ENCODE data around the gene CFAP58.

CFAP58 gene

DNA sequence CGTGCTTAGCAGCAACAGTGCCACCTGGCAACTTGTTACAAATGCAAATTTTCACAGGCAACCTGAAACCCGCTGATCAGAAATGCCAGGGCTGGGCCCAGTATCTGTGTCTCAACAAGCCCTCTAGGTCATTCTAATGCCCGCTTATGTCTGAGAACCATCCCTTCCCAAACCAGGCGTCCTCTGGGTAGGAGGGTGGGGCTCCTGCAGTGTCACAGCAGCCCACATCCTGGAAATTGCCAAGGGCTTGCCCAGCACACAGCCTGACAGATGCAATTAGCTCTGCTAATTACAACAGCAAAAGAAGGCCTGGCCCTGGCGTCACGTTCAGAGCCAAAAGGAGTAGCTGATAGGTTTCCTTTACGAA is 31.2 kb upstream of the CFAP58 start:
- DNase-seq (ENCODE audit: low read depth, low spot score), result no peak

- no peak for DNase-seq (ENCODE audit: low read depth, low spot score)
Observed at GRCh38 chr10:104323085-104323484, 30.5 kb upstream of the CFAP58 start.

- no peak for DNase-seq (ENCODE audit: low read depth, low spot score)
Observed at GRCh38 chr10:104323760-104324201, 29.9 kb upstream of the CFAP58 start.

GRCh38 chr10:104324221-104324686 is 29.4 kb upstream of the CFAP58 start:
- DNase-seq (ENCODE audit: low read depth, low spot score), result no peak

DNA sequence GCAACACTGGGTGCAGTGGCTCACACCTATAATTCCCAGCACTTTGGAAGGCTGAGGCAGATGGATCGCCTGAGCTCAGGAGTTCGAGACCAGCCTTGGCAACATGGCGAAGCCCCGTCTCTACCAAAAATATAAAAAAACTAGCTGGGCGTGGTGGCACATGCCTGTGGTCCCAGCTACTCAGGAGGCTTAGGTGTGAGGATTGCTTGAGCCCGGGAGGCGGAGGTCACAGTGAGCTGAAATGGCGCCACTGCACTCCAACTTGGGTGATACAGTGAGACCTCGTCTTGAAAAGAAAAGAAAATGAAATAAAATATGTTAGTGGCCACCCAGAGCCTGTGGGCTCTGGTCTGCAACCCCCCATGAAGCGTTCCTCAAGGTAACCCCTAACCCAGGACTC is 28.7 kb upstream of the CFAP58 start:
- DNase-seq (ENCODE audit: low read depth, low spot score), result no peak

GRCh38 chr10:104325436-104326435 is 27.9 kb upstream of the CFAP58 start:
- DNase-seq (ENCODE audit: low read depth, low spot score), result no peak

GRCh38 chr10:104326991-104327610 is 26.5 kb upstream of the CFAP58 start:
- no peak for DNase-seq (ENCODE audit: low read depth, low spot score)

DNA sequence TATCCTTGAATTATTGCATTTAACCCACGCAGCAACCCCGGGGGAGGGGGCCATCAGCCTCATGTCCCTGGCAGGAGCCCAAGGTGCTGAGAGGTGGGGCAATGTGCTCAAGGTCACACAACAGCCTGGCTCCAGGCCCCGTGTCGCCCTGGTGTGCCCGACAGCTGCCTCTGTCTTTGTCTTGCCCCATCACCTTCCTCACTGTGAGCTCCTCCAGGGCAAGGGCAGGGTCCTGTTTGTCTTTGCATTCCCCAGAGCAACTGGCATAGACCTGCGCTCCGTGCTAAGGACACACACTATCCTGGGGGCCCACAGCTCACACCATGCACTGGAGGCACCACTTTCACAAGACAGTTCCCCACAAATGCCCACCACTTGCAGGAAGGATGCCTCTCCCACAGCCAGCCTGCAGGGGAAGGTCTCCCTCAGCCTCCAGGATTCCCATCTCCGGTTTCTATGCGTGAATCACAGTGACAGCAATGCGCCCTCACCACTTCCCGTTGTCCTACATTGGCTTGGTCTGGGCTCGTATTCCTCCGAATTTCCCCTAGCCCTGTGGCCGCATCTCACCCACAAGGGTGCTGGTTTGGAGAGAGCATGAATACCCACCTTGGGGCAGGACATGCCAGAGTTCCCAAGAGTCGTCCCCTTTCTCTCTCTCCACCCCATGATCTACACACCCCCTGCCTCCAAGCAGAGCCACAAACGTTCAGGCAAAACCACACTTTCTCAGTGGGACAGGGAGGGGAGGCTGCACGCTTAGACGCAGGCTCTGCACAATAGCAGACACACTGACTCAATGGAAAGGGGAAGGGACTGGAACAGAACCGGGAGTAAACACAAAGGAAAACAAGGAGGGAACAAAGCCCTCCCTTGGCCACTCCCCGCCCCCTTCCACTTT is 25.6 kb upstream of the CFAP58 start:
- peak; percentile 81 for DNase-seq (ENCODE audit: low read depth, low spot score)

DNA sequence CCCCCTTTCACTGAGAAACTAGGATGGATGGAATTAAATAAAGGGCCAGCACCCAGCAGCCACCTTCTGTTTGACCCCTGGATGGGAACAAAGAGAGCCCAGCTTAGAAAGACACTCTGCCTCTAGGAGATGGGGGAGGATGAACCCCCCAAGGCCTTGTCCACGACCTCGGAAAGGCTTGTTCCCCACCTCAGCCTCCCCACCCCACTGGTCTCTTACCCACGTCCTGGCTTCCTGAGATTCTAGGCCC is 25.1 kb upstream of the CFAP58 start:
- DNase-seq (ENCODE audit: low read depth, low spot score), result no peak

GRCh38 chr10:104328896-104329710 is 24.5 kb upstream of the CFAP58 start:
- peak; percentile 82 for DNase-seq (ENCODE audit: low read depth, low spot score)

- no peak for DNase-seq (ENCODE audit: low read depth, low spot score)
Observed at GRCh38 chr10:104329735-104330134, 23.9 kb upstream of the CFAP58 start.

- DNase-seq (ENCODE audit: low read depth, low spot score), result no peak
Observed at GRCh38 chr10:104330168-104331110, 23.2 kb upstream of the CFAP58 start.

DNA sequence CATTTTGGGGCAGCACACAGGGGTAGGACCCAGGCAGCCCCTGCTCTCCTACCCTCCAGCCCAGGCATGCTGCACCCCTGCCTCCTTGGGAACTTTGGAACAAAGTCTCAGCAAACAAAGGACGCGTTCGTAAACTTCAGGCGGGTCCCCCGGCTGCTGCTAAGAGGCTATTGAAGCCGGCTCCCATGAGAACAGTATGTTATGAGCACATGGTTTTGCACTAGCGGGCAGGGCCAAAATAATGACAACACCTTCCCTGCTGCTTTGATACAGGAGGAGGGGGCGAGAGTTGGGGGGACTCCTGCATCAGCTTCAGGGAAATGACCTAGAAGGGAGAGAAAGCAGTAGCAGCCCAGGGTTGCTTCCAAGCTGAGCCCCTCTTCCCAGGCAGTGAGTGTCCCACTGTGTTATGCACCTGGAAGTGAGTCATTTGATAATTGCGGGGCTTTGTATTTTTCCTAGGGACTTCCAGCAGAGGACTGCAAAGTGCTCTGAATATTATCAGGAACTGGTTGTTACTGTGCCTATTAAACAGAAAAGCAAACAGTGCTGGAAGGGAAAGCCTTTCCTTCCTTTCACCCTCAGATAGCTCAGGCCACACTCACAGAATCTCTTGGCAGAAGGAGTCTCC is 22.3 kb upstream of the CFAP58 start:
- DNase-seq (ENCODE audit: low read depth, low spot score), result peak; percentile 95

DNA sequence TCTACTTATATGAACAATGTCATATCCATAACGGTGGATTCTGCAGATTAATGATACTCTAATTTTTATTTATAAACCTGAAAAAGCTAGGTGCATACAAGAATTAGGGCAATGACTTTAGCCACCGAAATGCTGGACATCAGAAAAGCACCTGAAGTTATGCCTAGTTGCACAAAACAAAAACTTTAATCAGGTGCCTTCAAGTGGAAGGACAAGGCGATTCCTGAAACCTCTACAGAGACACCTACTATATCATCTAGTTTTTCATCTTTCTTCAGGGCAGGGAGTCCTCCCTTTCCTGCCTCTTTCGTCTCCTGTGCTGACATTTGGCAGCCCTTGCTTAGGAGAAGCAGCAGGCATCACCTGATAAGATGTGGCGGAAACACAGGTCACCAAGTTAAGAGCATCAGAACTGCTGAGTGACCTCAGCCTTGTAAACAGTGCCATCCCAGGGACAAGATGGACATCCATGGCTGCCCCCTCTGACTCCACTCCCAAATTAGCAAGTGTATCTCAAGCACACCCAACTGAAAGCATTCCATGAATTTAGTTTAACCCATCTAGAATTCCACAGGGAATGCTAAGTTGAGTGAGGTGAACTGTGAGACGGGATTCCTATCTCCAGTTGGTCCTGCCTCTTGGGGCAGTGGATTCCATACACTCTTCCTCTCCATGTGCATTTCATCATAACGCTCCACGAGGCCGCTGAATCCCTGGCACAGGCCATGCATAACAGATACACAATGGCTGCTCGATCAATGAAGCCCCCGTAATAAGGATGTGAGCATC is 21.2 kb upstream of the CFAP58 start:
- DNase-seq (ENCODE audit: low read depth, low spot score), result no peak

DNA sequence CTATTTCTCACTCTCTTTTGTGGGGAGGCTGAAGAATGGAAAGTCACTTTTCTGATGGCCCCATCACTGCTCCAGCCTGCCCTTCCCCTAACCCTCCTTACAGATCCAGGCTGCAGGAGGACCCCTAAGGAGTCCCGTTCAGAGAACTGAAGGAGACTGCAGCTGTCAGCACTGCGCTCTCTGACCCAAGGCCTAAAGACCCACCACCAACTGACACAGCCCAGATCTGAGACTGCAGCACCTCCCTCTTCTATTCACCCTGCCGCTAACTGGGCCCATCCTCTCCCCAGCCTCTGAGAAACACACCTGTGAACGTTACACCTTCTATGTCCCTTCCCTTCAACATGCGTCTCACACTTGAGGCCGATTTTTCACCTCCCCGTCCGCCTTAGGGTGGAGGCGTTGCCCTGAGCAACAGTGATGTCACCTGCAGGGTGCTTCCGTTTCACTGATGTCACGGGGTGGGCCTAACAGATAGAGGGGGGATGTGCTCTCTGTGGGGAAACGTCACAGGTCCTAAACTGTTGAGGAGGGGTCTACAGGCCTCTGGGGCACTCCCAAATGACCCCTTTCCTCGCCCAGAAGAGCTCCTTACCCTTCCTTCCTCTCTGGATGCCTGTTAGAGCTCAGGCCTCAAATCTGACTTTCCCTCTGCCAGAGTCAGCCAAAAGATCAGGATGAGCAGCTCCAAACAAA is 20.5 kb upstream of the CFAP58 start:
- DNase-seq (ENCODE audit: low read depth, low spot score), result no peak

DNA sequence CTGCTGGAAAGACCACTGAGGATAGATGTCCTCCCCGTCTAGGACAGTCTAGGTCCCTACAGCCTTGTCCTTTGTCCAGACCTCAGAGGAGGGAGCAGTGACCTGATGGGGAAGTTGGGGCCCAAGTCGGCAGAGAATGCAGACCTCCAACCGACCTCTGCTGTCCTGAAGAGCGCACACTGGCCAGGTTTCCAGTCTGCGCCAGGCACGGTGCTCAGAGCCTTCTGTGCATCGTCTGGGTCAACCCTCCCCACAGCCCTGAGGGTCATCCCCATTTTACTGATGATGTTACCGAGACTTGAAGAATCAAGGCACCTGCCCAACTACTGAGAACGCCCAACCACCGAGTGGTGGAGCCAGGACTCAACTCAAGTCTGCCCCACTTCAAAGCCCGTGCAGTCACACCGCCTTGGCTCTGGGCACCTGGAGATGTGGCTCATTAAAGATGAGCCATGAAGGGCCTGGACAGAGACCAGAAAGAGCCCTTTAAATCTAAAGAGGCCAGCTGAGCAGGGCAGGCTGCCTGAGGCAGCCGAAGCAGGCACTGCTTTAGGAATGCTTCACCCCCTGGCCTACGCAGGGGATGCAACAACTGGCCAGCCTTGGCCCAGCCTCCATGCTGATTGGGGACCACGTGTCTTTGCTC is 19.8 kb upstream of the CFAP58 start:
- no peak for DNase-seq (ENCODE audit: low read depth, low spot score)

- no peak for DNase-seq (ENCODE audit: low read depth, low spot score)
Observed at GRCh38 chr10:104334561-104334960, 19.1 kb upstream of the CFAP58 start.
